ENCODE measurements around the gene GUCY2C.

- peak; percentile 57 to 75 for TF ChIP-seq CTCF (IDR thresholded peaks at IDR 0.05; ENCODE audit: extremely low read depth in 1 of 2, insufficient read depth in 1 of 2, low read depth in 1 of 2, low read length in 2 of 2)
- no peak for TF ChIP-seq MYC (IDR thresholded peaks at IDR 0.05; ENCODE audit: low read depth, low read length)
- TF ChIP-seq GATA2 (IDR thresholded peaks at IDR 0.05; ENCODE audit: insufficient read depth, insufficient read length, low read depth, low read length), result no peak
- TF ChIP-seq EZH2 (IDR thresholded peaks at IDR 0.05; ENCODE audit: borderline replicate concordance, low read depth, low read length, severe bottlenecking), result no peak
- no peak for TF ChIP-seq FOS (IDR thresholded peaks at IDR 0.05; ENCODE audit: borderline replicate concordance, insufficient read depth, low read length)
These were observed 27.4 kb upstream of the GUCY2C start for GRCh38 chr12:14723763-14724162.

All from endothelial cell of umbilical vein (primary cell).